ENCODE measurements around the gene LCN12. TPM values are rescaled to one million over a fixed set of nuclear protein-coding genes. Genes with fewer than 3 reads are reported as not detected.

LCN12 gene
- total and polyA plus RNA-seq, 2 experiments from 2014 or later = 11.4 to 19.7 TPM

- no peak for TF ChIP-seq CTCF (IDR thresholded peaks at IDR 0.05; ENCODE audit: low read depth, low read length)
- H3K27ac ChIP-seq = no peak overlapping the region
- no peak for DNase-seq (ENCODE audit: low read depth in 1 of 2, low spot score in 1 of 2)
- H3K9me3 ChIP-seq (ENCODE audit: low read depth) = no peaks in the 10 kb centered on the region
- H3K27me3 ChIP-seq = peaks cover under 1% of the 10 kb centered on the region
- no peaks in the 10 kb centered on the region for H3K4me1 ChIP-seq (ENCODE audit: low read depth)
- H3K4me3 ChIP-seq = no peak overlapping the region
- no peaks in the 10 kb centered on the region for H3K36me3 ChIP-seq
Observed at GRCh38 chr9:136972335-136972734, 20.3 kb downstream of the LCN12 start.

GRCh38 chr9:136972743-136973142 lies 20.7 kb downstream of the LCN12 start:
- no peak for DNase-seq (ENCODE audit: low read depth in 1 of 2, low spot score in 1 of 2)
- Histone ChIP-seq H3K9me3 (ENCODE audit: low read depth) (no peaks in the 10 kb centered on the region), H3K4me1 (ENCODE audit: low read depth) (no peaks in the 10 kb centered on the region), H3K27me3 (peaks cover 2% of the 10 kb centered on the region), H3K4me3 (no peak overlapping the region), H3K27ac (no peak overlapping the region), H3K36me3 (no peaks in the 10 kb centered on the region)
- no peak for TF ChIP-seq CTCF (IDR thresholded peaks at IDR 0.05; ENCODE audit: low read depth, low read length)

- DNase-seq (ENCODE audit: low read depth in 1 of 2, low spot score in 1 of 2) = no peak
- Histone ChIP-seq H3K4me1 (ENCODE audit: low read depth) (no peaks in the 10 kb centered on the region), H3K4me3 (no peak overlapping the region), H3K9me3 (ENCODE audit: low read depth) (no peaks in the 10 kb centered on the region), H3K36me3 (no peaks in the 10 kb centered on the region), H3K27me3 (peaks cover 2% of the 10 kb centered on the region), H3K27ac (no peak overlapping the region)
- no peak for TF ChIP-seq CTCF (IDR thresholded peaks at IDR 0.05; ENCODE audit: low read depth, low read length)
Observed at GRCh38 chr9:136973618-136974617, 21.8 kb downstream of the LCN12 start.

- no peak for TF ChIP-seq CTCF (IDR thresholded peaks at IDR 0.05; ENCODE audit: low read depth, low read length)
- H3K4me1 ChIP-seq (ENCODE audit: low read depth) = no peaks in the 10 kb centered on the region
- peaks cover 2% of the 10 kb centered on the region for H3K27me3 ChIP-seq
- no peaks in the 10 kb centered on the region for H3K36me3 ChIP-seq
- H3K9me3 ChIP-seq (ENCODE audit: low read depth) = no peaks in the 10 kb centered on the region
- no peak for DNase-seq (ENCODE audit: low read depth in 1 of 2, low spot score in 1 of 2)
- H3K27ac ChIP-seq = no peak overlapping the region
- no peak overlapping the region for H3K4me3 ChIP-seq
Observed at GRCh38 chr9:136974817-136975535, 22.9 kb downstream of the LCN12 start.

- H3K36me3 ChIP-seq = no peaks in the 10 kb centered on the region
- H3K27me3 ChIP-seq = peaks cover 2% of the 10 kb centered on the region
- peak in 1 of 2 donors; percentile 36 for DNase-seq (ENCODE audit: low read depth in 1 of 2, low spot score in 1 of 2)
- TF ChIP-seq CTCF (IDR thresholded peaks at IDR 0.05; ENCODE audit: low read depth, low read length) = peak; percentile 30
- H3K4me3 ChIP-seq = no peak overlapping the region
- H3K27ac ChIP-seq = no peak overlapping the region
- H3K9me3 ChIP-seq (ENCODE audit: low read depth) = no peaks in the 10 kb centered on the region
- H3K4me1 ChIP-seq (ENCODE audit: low read depth) = no peaks in the 10 kb centered on the region
Observed at GRCh38 chr9:136975644-136976043, 23.6 kb downstream of the LCN12 start.
